ENCODE data around the gene PCDHGA12. TPM values are rescaled to one million over a fixed set of nuclear protein-coding genes. Genes with fewer than 3 reads are reported as not detected.
"Not testable (repeated sequence)": the region's sequence is repeated elsewhere in the genome, so short reads cannot be mapped to it uniquely, and the experiment has no call there.

PCDHGA12 gene
- polyA plus RNA-seq, 3 donors = 1.1 to 2.9 (median 1.8) TPM

GRCh38 chr5:141402553-141403243, 27.6 kb upstream of the PCDHGA12 start, which contains the start of gene PCDHGA9:
PCDHGA9 (plus strand) TSS chr5:141402778; CDS start chr5:141402953, 175 bp downstream.
- no peak for DNase-seq

DNA sequence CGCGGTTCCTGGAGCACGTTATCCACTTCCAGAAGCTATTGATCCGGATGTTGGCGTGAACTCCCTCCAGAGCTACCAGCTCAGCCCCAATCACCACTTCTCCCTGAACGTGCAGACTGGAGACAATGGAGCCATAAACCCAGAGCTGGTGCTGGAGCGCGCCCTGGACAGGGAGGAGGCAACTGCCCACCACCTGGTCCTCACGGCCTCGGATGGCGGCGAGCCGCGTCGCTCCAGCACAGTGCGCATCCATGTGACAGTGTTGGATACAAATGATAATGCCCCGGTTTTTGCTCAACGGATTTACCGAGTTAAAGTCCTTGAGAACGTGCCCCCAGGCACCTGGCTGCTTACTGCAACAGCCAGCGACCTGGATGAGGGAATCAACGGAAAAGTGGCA, 26.9 kb upstream of the PCDHGA12 start:
- DNase-seq = no peak

- DNase-seq = not testable (repeated sequence)
Measured at GRCh38 chr5:141407790-141408505, 22.4 kb upstream of the PCDHGA12 start, which contains the start of gene PCDHGB6. PCDHGB6 (plus strand) TSS chr5:141408021; CDS start chr5:141408203, 182 bp downstream.

DNA sequence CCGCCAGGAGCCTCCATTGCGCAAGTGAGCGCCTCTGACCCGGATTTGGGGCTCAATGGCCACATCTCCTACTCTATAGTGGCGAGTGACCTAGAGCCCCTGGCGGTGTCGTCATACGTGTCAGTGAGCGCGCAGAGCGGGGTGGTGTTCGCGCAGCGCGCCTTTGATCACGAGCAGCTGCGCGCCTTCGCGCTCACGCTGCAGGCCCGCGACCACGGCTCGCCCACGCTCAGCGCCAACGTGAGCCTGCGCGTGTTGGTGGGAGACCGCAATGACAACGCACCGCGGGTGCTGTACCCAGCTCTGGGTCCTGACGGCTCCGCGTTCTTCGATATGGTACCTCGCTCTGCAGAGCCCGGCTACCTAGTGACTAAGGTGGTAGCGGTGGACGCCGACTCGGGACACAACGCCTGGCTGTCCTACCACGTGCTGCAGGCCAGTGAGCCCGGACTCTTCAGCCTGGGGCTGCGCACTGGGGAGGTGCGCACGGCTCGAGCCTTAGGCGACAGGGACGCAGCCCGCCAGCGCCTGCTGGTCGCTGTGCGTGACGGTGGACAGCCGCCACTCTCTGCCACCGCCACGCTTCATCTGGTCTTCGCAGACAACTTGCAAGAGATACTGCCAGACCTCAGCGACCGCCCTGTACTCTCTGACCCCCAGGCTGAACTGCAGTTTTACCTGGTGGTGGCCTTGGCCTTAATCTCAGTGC, 20.6 kb upstream of the PCDHGA12 start:
- no peak for DNase-seq

DNA sequence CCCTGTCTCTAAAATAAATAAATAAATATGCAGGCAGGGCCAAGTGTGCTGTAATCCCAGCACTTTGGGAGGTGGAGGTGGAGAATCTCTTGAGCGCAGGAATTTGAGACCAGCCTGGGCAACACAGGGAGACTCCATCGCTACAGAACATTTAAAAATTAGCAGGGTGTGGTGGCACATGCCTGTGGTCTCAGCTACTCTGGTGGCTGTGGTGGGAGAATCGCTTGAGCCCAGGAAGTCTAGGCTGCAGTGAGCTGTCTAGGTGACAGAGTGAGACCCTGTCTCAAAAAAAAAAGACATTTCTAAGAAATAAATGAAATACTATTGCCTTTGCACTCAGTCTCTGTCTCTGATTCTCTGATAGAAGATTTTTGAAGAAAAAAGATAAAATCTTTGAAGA, 18.7 kb upstream of the PCDHGA12 start:
- DNase-seq = no peak

GRCh38 chr5:141412854-141413539, 17.3 kb upstream of the PCDHGA12 start, which contains the start of gene PCDHGA10:
PCDHGA10 (plus strand) TSS chr5:141412987; CDS start chr5:141413176, 189 bp downstream.
- no peak for DNase-seq

- DNase-seq = no peak
Measured at GRCh38 chr5:141413540-141414069, 16.7 kb upstream of the PCDHGA12 start.

DNA sequence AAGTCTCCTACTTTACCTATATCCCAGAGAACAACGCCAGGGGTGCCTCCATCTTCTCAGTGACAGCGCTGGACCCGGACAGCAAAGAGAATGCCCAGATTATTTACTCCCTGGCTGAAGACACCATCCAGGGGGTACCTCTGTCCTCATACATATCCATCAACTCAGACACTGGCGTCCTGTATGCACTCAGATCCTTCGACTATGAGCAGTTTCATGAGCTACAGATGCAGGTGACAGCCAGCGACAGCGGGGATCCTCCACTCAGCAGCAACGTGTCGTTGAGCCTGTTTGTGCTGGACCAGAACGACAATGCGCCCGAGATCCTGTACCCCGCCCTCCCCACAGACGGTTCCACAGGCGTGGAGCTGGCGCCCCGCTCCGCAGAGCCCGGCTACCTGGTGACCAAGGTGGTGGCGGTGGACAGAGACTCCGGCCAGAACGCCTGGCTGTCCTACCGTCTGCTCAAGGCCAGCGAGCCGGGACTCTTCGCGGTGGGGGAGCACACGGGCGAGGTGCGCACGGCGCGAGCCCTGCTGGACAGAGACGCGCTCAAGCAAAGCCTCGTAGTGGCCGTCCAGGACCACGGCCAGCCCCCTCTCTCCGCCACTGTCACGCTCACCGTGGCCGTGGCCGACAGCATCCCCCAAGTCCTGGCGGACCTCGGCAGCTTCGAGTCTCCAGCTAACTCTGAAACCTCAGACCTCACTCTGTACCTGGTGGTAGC, 15.6 kb upstream of the PCDHGA12 start:
- not testable (repeated sequence) for DNase-seq

DNA sequence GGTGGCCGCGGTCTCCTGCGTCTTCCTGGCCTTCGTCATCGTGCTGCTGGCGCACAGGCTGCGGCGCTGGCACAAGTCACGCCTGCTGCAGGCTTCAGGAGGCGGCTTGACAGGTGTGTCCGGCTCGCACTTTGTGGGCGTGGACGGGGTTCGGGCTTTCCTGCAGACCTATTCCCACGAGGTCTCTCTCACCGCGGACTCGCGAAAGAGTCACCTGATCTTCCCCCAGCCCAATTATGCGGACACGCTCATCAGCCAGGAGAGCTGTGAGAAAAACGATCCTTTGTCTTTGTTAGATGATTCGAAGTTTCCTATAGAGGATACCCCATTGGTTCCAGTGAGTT, 15.1 kb upstream of the PCDHGA12 start:
- not testable (repeated sequence) for DNase-seq

DNA sequence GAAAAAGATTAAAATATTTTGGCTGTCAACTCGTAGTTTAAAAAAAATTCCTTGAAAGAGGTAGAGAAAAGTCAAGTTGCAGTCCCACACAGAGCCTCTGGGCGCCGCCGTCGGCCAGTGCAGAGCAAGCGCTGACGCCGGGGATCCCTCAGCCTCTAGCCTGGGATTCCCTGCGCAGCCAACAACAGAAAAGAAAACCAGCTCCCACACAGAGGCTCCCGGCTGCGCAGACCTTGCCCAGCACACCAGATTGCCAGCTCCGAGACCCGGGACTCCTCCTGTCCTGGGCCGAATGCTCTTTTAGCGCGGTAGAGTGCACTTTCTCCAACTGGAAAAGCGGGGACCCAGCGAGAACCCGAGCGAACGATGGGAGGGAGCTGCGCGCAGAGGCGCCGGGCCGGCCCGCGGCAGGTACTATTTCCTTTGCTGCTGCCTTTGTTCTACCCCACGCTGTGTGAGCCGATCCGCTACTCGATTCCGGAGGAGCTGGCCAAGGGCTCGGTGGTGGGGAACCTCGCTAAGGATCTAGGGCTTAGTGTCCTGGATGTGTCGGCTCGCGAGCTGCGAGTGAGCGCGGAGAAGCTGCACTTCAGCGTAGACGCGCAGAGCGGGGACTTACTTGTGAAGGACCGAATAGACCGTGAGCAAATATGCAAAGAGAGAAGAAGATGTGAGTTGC, 12.7 kb upstream of the PCDHGA12 start, which contains the start of gene PCDHGB7:
PCDHGB7 (plus strand) TSS at position 184 of the 679 bp plus-strand sequence; CDS start at position 367, 183 bp downstream.
- peak; percentile 42 for DNase-seq

- no peak for DNase-seq
Measured at GRCh38 chr5:141419074-141419880, 11.0 kb upstream of the PCDHGA12 start.

DNA sequence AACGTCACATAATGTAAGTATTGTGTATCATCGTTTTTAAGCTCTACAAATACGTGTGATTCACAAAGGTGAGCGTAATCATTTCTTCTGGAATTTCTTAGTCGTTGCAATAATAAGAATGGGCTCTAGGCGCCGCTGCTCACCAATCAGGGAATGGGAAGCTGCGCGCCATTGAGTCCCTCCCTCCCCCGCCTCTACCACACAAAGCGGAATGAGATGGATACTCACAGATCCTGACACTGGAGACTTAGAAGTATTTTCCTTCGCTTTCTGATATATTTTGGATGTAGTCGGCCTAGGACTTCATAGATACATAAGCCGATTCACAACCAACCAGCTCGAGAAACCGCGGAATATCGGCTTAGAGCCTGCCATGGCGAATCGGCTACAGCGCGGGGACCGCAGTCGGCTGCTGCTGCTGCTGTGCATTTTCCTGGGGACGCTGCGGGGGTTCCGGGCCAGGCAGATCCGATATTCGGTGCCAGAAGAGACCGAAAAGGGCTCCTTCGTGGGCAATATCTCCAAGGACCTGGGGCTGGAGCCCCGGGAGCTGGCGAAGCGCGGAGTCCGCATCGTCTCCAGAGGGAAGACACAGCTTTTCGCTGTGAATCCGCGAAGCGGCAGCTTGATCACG, 9.3 kb upstream of the PCDHGA12 start, which contains the start of gene PCDHGA11:
PCDHGA11 (plus strand) TSS at position 197 of the 634 bp plus-strand sequence; CDS start at position 374, 177 bp downstream.
- DNase-seq = peak; percentile 29

- no peak for DNase-seq
Measured at GRCh38 chr5:141421489-141421855, 8.8 kb upstream of the PCDHGA12 start.

DNA sequence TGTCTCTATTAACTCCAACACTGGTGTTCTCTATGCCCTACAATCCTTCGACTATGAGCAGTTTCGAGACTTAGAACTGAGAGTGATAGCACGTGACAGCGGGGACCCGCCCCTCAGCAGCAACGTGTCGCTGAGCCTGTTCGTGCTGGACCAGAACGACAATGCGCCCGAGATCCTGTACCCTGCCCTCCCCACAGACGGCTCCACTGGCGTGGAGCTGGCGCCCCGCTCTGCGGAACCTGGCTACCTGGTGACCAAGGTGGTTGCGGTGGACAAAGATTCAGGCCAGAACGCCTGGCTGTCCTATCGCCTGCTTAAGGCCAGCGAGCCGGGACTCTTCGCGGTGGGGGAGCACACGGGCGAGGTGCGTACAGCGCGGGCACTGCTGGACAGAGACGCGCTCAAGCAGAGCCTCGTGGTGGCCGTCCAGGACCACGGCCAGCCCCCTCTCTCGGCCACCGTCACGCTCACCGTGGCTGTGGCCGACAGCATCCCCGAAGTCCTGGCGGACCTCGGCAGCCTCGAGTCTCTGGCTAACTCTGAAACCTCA, 7.5 kb upstream of the PCDHGA12 start:
- no peak for DNase-seq

DNA sequence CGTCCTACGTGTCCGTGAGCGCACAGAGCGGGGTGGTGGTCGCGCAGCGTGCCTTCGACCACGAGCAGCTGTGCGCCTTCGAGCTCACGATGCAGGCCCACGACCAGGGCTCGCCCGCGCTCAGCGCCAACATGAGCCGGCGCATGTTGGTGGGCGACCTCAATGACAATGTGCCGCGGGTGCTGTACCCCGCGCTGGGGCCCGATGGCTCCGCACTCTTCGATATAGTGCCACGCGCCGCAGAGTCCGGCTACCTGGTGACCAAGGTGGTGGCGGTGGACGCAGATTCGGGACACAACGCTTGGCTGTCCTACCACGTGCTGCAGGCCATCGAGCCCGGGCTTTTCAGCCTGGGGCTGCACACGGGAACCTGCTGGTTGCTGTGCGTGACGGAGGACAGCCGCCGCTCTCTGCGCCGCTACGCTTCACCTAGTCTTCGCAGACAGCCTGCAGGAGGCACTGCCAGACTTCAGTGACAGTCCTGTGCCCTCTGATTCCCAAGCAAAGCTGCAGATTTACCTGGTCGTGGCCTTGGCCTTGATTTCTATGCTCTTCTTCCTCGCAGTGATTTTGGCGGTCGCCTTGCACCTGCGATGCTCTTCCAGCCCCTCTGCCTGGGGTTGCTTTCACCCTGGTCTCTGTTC, 2.4 kb upstream of the PCDHGA12 start:
- no peak for DNase-seq

GRCh38 chr5:141431286-141431685, 979 bp downstream of the PCDHGA12 start:
- no peak for DNase-seq

DNA sequence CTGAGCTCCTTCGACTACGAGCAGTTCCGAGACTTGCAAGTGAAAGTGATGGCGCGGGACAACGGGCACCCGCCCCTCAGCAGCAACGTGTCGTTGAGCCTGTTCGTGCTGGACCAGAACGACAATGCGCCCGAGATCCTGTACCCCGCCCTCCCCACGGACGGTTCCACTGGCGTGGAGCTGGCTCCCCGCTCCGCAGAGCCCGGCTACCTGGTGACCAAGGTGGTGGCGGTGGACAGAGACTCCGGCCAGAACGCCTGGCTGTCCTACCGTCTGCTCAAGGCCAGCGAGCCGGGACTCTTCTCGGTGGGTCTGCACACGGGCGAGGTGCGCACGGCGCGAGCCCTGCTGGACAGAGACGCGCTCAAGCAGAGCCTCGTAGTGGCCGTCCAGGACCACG, 2.0 kb downstream of the PCDHGA12 start:
- DNase-seq = not testable (repeated sequence)

DNA sequence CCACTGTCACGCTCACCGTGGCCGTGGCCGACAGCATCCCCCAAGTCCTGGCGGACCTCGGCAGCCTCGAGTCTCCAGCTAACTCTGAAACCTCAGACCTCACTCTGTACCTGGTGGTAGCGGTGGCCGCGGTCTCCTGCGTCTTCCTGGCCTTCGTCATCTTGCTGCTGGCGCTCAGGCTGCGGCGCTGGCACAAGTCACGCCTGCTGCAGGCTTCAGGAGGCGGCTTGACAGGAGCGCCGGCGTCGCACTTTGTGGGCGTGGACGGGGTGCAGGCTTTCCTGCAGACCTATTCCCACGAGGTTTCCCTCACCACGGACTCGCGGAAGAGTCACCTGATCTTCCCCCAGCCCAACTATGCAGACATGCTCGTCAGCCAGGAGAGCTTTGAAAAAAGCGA, 2.4 kb downstream of the PCDHGA12 start:
- DNase-seq = not testable (repeated sequence)
